Mesenchymal stem cell (in vitro differentiated cells and primary cell): ENCODE data around the gene SOWAHC.

Experiments used
- DNase-seq: peaks from one replicate; pipeline ENCODE4 v3.0.0-alpha.2; 2013
- H2AFZ ChIP-seq: one replicate; pipeline ENCODE4 v1.6.1; 2013; ENCODE audit warnings: low read depth, mild to moderate bottlenecking, control low read depth, inconsistent platforms, low read length, moderate library complexity
- H2AK5ac ChIP-seq: 2 replicates; pipeline ENCODE4 v1.6.1; 2013; ENCODE audit warnings: low read length, moderate library complexity, mild to moderate bottlenecking, inconsistent platforms; ENCODE audit not compliant: severe bottlenecking
- H2BK120ac ChIP-seq: one replicate; pipeline ENCODE4 v1.6.1; 2013; ENCODE audit warnings: low read depth, mild to moderate bottlenecking, inconsistent platforms, low read length, moderate library complexity
- H2BK12ac ChIP-seq, 2 experiments: one replicate each; pipeline ENCODE4 v1.6.1; 2013; ENCODE audit warnings: inconsistent platforms in 2 of 2, low read length in 2 of 2, mild to moderate bottlenecking in 2 of 2, moderate library complexity in 2 of 2, control low read depth in 1 of 2
- H2BK15ac ChIP-seq: one replicate; pipeline ENCODE4 v1.6.1; 2013; ENCODE audit warnings: mild to moderate bottlenecking, low read depth, inconsistent platforms; ENCODE audit not compliant: poor library complexity, severe bottlenecking
- H2BK5ac ChIP-seq: 2 replicates; pipeline ENCODE4 v1.6.1; 2013; ENCODE audit warnings: low read depth, mild to moderate bottlenecking, low read length, control low read depth, inconsistent platforms; ENCODE audit not compliant: poor library complexity, severe bottlenecking
- H3K14ac ChIP-seq, 2 experiments: one replicate each; pipeline ENCODE4 v1.6.1; 2013; ENCODE audit warnings: inconsistent platforms in 2 of 2, low read length in 2 of 2, control low read depth in 1 of 2, mild to moderate bottlenecking in 1 of 2, moderate library complexity in 1 of 2
- H3K18ac ChIP-seq, 2 experiments: one replicate each; pipeline ENCODE4 v1.6.1; 2013; ENCODE audit warnings: inconsistent platforms in 2 of 2, low read length in 2 of 2, control low read depth in 1 of 2, low read depth in 1 of 2, mild to moderate bottlenecking in 1 of 2
- H3K23ac ChIP-seq, 2 experiments: one replicate each; pipeline ENCODE4 v1.6.1; 2013; ENCODE audit warnings: inconsistent platforms in 2 of 2, low read length in 2 of 2, mild to moderate bottlenecking in 2 of 2, moderate library complexity in 2 of 2, control low read depth in 1 of 2
- H3K27ac ChIP-seq: 2 replicates; pipeline ENCODE4 v1.5.1; 2013; ENCODE audit warnings: mild to moderate bottlenecking, moderate library complexity, low read length, control low read depth, inconsistent platforms; ENCODE audit not compliant: poor library complexity, severe bottlenecking
- H3K27me3 ChIP-seq, 2 experiments: 2 replicates each; pipeline versions ENCODE4 v1.6.1 to v1.7.0; 2013; ENCODE audit warnings: low read length in 2 of 2, mild to moderate bottlenecking in 2 of 2, moderate library complexity in 2 of 2, control low read depth in 1 of 2, inconsistent platforms in 1 of 2; ENCODE audit not compliant: control insufficient read depth in 1 of 2, insufficient read depth in 1 of 2
- H3K36me3 ChIP-seq, 2 experiments: 2 replicates each; pipeline versions ENCODE4 v1.6.1 to v1.7.0; 2013; ENCODE audit warnings: low read length in 2 of 2, control low read depth in 1 of 2, inconsistent platforms in 1 of 2, low read depth in 1 of 2, mild to moderate bottlenecking in 1 of 2; ENCODE audit not compliant: insufficient read depth in 2 of 2, control insufficient read depth in 1 of 2
- H3K4ac ChIP-seq, 2 experiments: one replicate each; pipeline ENCODE4 v1.6.1; 2013; ENCODE audit warnings: inconsistent platforms in 2 of 2, low read length in 2 of 2, mild to moderate bottlenecking in 2 of 2, moderate library complexity in 2 of 2, control low read depth in 1 of 2, low read depth in 1 of 2
- H3K4me1 ChIP-seq: 2 replicates; pipeline ENCODE4 v1.6.1; 2013; ENCODE audit warnings: low read depth, low read length, control low read depth; ENCODE audit not compliant: control insufficient read depth, insufficient read depth
- H3K4me2 ChIP-seq: 2 replicates; pipeline ENCODE4 v1.6.1; 2013; ENCODE audit warnings: low read length, mild to moderate bottlenecking, inconsistent platforms; ENCODE audit not compliant: poor library complexity, severe bottlenecking
- H3K4me3 ChIP-seq, 2 experiments: 2 replicates each; pipeline versions ENCODE4 v1.5.1 to v1.7.0; 2013; ENCODE audit warnings: low read length in 2 of 2, mild to moderate bottlenecking in 2 of 2, control low read depth in 1 of 2, low read depth in 1 of 2; ENCODE audit not compliant: insufficient read depth in 1 of 2
- H3K79me1 ChIP-seq: replicated peaks from 2 replicates; pipeline ENCODE4 v1.6.1; 2013; ENCODE audit warnings: mild to moderate bottlenecking, control low read depth, low read length, inconsistent platforms; ENCODE audit not compliant: poor library complexity, severe bottlenecking
- H3K9ac ChIP-seq: 2 replicates; pipeline ENCODE4 v1.7.0; 2013; ENCODE audit warnings: mild to moderate bottlenecking, low read length, moderate library complexity
- H3K9me3 ChIP-seq: 2 replicates; pipeline ENCODE4 v1.7.0; 2013; ENCODE audit warnings: mild to moderate bottlenecking, low read length; ENCODE audit not compliant: control insufficient read depth
- H4K8ac ChIP-seq: one replicate; pipeline ENCODE4 v1.6.1; 2013; ENCODE audit warnings: inconsistent platforms, mild to moderate bottlenecking, low read length, moderate library complexity
- H4K91ac ChIP-seq: one replicate; pipeline ENCODE4 v1.6.1; 2013; ENCODE audit warnings: mild to moderate bottlenecking, low read length, inconsistent platforms
- WGBS: methylation state at CpG from one replicate; pipeline ENCODE4 v1.1.7; 2013; ENCODE audit warnings: mixed read lengths; 5-methylcytosine and 5-hydroxymethylcytosine counted together

Gene SOWAHC

GRCh38 chr2:109635426-109636304 lies 21.5 kb downstream of the SOWAHC start:
- no peak overlapping the region for H3K23ac ChIP-seq
- H3K27ac ChIP-seq = no peak overlapping the region
- no peak overlapping the region for H4K91ac ChIP-seq
- H3K4me3 ChIP-seq = no peak overlapping the region
- no peak overlapping the region for H3K4me2 ChIP-seq
- H3K4me1 ChIP-seq = no peaks in the 10 kb centered on the region
- no peaks in the 10 kb centered on the region for H3K36me3 ChIP-seq
- no peak overlapping the region for H2BK120ac ChIP-seq
- no peak overlapping the region for H2BK15ac ChIP-seq
- no peaks in the 10 kb centered on the region for H3K27me3 ChIP-seq
- H2AFZ ChIP-seq = no peak overlapping the region
- DNase-seq = no peak
- H3K4ac ChIP-seq = no peak overlapping the region
- H3K9ac ChIP-seq = no peak overlapping the region
- H2BK5ac ChIP-seq = no peak overlapping the region
- 91% methylated on average over 9 of the region's 11 CpGs for WGBS
- H3K14ac ChIP-seq = no peak overlapping the region
- H3K18ac ChIP-seq = no peak overlapping the region
- H3K9me3 ChIP-seq = no peaks in the 10 kb centered on the region
- no peak overlapping the region for H2BK12ac ChIP-seq
- H3K79me1 ChIP-seq = no peaks in the 10 kb centered on the region
- no peak overlapping the region for H2AK5ac ChIP-seq
- H4K8ac ChIP-seq = no peak overlapping the region

- no peak overlapping the region for H2BK120ac ChIP-seq
- WGBS = 94% methylated on average over 1 of the region's 1 CpG
- H3K9ac ChIP-seq = no peak overlapping the region
- no peak overlapping the region for H2AFZ ChIP-seq
- H3K9me3 ChIP-seq = no peaks in the 10 kb centered on the region
- H2AK5ac ChIP-seq = no peak overlapping the region
- no peak overlapping the region for H3K23ac ChIP-seq
- H3K4me1 ChIP-seq = no peaks in the 10 kb centered on the region
- no peaks in the 10 kb centered on the region for H3K79me1 ChIP-seq
- H3K14ac ChIP-seq = no peak overlapping the region
- no peak for DNase-seq
- H2BK5ac ChIP-seq = no peak overlapping the region
- no peaks in the 10 kb centered on the region for H3K27me3 ChIP-seq
- no peak overlapping the region for H3K4me2 ChIP-seq
- no peak overlapping the region for H2BK15ac ChIP-seq
- H3K4ac ChIP-seq = no peak overlapping the region
- no peak overlapping the region for H2BK12ac ChIP-seq
- H4K91ac ChIP-seq = no peak overlapping the region
- H3K27ac ChIP-seq = no peak overlapping the region
- no peak overlapping the region for H3K18ac ChIP-seq
- no peaks in the 10 kb centered on the region for H3K36me3 ChIP-seq
- no peak overlapping the region for H3K4me3 ChIP-seq
- H4K8ac ChIP-seq = no peak overlapping the region
Observed at GRCh38 chr2:109636317-109636716, 22.2 kb downstream of the SOWAHC start.

GRCh38 chr2:109637749-109638570 lies 23.8 kb downstream of the SOWAHC start:
- Histone ChIP-seq H2BK12ac (no peak overlapping the region), H3K4me3 (no peak overlapping the region), H2AFZ (peak overlapping the region; percentile 14), H4K91ac (no peak overlapping the region), H3K18ac (no peak overlapping the region), H3K14ac (no peak overlapping the region), H3K9ac (peak overlapping the region; percentile 24), H3K36me3 (no peaks in the 10 kb centered on the region), H3K4ac (no peak overlapping the region), H3K27ac (no peak overlapping the region), H2BK15ac (no peak overlapping the region), H3K4me1 (no peaks in the 10 kb centered on the region), H2AK5ac (no peak overlapping the region), H2BK120ac (no peak overlapping the region), H3K27me3 (no peaks in the 10 kb centered on the region), H2BK5ac (no peak overlapping the region), H3K9me3 (no peaks in the 10 kb centered on the region), H3K4me2 (no peak overlapping the region), H4K8ac (no peak overlapping the region), H3K79me1 (no peaks in the 10 kb centered on the region), H3K23ac (no peak overlapping the region)
- WGBS = 72% methylated on average over 7 of the region's 9 CpGs
- DNase-seq = peak; percentile 63

GRCh38 chr2:109638795-109639194 lies 24.6 kb downstream of the SOWAHC start:
- no peak overlapping the region for H3K14ac ChIP-seq
- WGBS = 60% methylated on average over 1 of the region's 3 CpGs
- H3K27ac ChIP-seq = no peak overlapping the region

More at GRCh38 chr2:109638795-109639194, 24.6 kb downstream of the SOWAHC start:
- Histone ChIP-seq H3K18ac (no peak overlapping the region), H4K8ac (no peak overlapping the region), H3K9ac (no peak overlapping the region), H3K23ac (no peak overlapping the region), H2AFZ (no peak overlapping the region), H2BK15ac (no peak overlapping the region), H2BK5ac (no peak overlapping the region), H3K36me3 (no peaks in the 10 kb centered on the region), H3K4me3 (no peak overlapping the region), H2BK120ac (no peak overlapping the region), H3K9me3 (no peaks in the 10 kb centered on the region), H4K91ac (no peak overlapping the region), H3K4me2 (no peak overlapping the region), H3K4ac (no peak overlapping the region), H3K27me3 (no peaks in the 10 kb centered on the region), H2BK12ac (no peak overlapping the region), H2AK5ac (no peak overlapping the region), H3K4me1 (no peaks in the 10 kb centered on the region), H3K79me1 (no peaks in the 10 kb centered on the region)
- DNase-seq = no peak
